Measurements from ENCODE around the gene PRODH. TPM values are rescaled to one million over a fixed set of nuclear protein-coding genes. Genes with fewer than 3 reads are reported as not detected.
"Not testable (repeated sequence)": the region's sequence is repeated elsewhere in the genome, so short reads cannot be mapped to it uniquely, and the experiment has no call there.

Gene PRODH
- total RNA-seq, 2 donors from 2014 or later: not detected

DNA sequence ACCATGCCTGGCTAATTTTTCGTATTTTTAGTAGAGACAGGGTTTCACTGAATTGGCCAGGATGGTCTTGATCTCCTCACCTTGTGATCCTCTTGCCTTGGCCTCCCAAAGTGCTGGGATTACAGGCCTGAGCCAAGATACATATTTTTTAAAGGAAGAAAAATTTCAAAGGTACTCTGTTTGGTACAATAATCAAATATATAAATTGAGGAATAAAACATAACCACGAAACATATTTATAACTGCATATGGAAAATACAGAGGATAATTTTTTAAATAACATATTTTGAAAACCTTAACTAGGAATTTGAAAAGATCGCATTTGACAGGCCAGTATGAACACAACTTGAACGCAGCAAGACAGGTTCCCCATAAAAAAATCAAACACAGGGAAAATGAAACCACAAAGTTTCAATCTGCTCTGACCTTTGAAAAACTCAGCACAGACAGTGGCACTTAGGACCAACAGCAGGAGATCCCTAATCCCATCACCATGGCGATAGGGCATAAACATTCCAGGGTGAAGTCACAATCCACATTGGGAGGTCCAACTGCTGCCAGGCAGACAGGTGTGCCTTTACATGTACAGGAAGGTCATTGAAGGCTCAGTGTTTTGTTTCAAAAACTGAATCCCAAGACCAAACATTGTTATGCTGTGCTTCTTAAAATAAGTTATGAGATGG, 45.4 kb downstream of the PRODH start:
- ATAC-seq; H3K36me3 Mint-ChIP-seq (ENCODE audit: low read depth); H3K27ac Mint-ChIP-seq; H3K4me1 Mint-ChIP-seq; H3K4me3 Mint-ChIP-seq; H3K27me3 Mint-ChIP-seq; H3K9me3 ChIP-seq (ENCODE audit: control insufficient read depth, low read length, poor library complexity, severe bottlenecking); DNase-seq: not testable (repeated sequence)

DNA sequence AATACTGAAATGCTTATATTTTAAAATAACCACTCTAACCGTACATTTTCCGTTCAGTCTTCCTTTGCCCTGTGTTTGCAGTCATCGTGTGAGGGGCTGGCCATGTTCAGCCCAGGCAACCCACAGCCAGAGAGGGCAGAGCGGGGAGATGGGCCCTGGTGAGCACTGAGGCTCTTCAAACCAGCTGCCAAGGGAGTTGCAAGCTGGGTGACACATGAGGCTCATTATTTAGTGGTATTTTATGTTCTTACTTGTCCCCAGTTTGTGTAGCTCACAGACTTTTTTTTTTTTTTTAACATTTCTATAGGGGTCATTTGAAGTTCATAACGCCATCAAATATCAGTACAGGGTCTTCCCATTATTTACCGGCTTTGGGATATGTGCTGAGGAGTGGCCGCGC, 48.0 kb downstream of the PRODH start:
- no peaks in the 10 kb centered on the region for H3K36me3 Mint-ChIP-seq (ENCODE audit: low read depth)
- DNase-seq (no peak), ATAC-seq (no peak)
- H3K9me3 ChIP-seq (ENCODE audit: control insufficient read depth, low read length, poor library complexity, severe bottlenecking): no peaks in the 10 kb centered on the region
- no peak overlapping the region for H3K4me3 Mint-ChIP-seq
- H3K4me1 Mint-ChIP-seq: no peaks in the 10 kb centered on the region
- H3K27me3 Mint-ChIP-seq: no peaks in the 10 kb centered on the region
- no peak overlapping the region for H3K27ac Mint-ChIP-seq

DNA sequence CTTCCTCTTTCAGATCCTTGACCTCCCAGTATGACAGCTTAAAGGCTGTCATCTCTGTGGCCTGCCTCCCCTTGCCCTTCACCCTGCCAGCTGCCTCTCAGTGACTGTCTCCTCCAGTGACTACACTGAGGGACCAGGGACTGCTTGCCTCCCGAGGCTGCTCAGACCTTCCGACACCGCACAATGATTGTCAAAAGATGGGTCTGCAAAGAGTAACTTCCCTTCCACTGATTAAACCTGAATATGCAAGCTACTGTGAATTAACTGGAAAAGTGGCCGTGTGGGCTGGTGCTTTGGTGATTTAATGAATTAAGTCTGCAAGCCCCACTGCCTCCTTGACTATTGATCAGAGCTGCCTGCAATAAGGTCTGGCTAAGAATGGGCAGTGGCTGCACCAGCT, 51.6 kb downstream of the PRODH start:
- H3K27me3 Mint-ChIP-seq; H3K36me3 Mint-ChIP-seq (ENCODE audit: low read depth); H3K9me3 ChIP-seq (ENCODE audit: control insufficient read depth, low read length, poor library complexity, severe bottlenecking); H3K27ac Mint-ChIP-seq; H3K4me3 Mint-ChIP-seq; ATAC-seq; H3K4me1 Mint-ChIP-seq: not testable (repeated sequence)
- peak in 1 of 3 donors; percentile 3 for DNase-seq

DNA sequence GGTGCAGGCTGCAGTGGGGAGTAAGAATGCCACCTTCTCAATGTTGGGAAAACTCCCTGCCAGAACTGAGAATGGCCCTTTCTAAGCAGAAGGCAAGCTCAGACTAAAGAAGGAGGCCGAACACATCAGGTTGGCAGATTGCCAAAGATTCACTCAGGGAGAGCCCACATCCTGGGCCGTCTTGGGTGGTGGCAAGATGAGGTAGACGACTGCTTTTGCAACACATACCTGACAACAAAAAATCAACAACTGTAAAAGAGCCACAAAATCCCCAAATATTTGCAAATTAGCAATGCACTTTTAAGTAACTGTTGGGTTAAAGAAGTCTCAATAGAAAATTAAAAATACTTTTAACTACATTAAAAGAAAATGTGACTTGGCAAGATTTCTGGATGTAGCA, 54.8 kb downstream of the PRODH start:
- not testable (repeated sequence) for H3K4me1 Mint-ChIP-seq; H3K9me3 ChIP-seq (ENCODE audit: control insufficient read depth, low read length, poor library complexity, severe bottlenecking); H3K4me3 Mint-ChIP-seq; H3K36me3 Mint-ChIP-seq (ENCODE audit: low read depth); ATAC-seq; H3K27me3 Mint-ChIP-seq
- peak; percentile 26 to 58 (median 55) for DNase-seq
- H3K27ac Mint-ChIP-seq: peak overlapping the region; percentile 85

Other genes starting within 250 kb of the PRODH start
- 10 to 100 TPM in 1 of 2 donors, 1 to 10 TPM in 1; 6.2 to 11.3 TPM for gene DGCR6, start 30.0 kb downstream of the PRODH start, total RNA-seq
- 10 to 100 TPM; 37.7 TPM for gene DGCR2, start 186.1 kb upstream of the PRODH start, total RNA-seq
- under 1 TPM; 0.20 to 0.29 TPM for gene TSSK2, start 195.0 kb upstream of the PRODH start, total RNA-seq
- 10 to 100 TPM; 34.7 to 46.5 TPM for gene ESS2, start 208.4 kb upstream of the PRODH start, total RNA-seq
- not detected for gene GSC2, start 214.0 kb upstream of the PRODH start, total RNA-seq
- gene SLC25A1, start 242.4 kb upstream of the PRODH start, total RNA-seq: 10 to 100 TPM; 18.4 to 21.3 TPM

All from T-helper 17 cell (primary cell).